Breast epithelium (tissue), 4 donors: ENCODE data around the gene LCP1. TPM values are rescaled to one million over a fixed set of nuclear protein-coding genes. Genes with fewer than 3 reads are reported as not detected.
A peak's percentile ranks its signal among the peaks of the same experiment; 100 is the strongest.

Experiments
- DNase-seq, 2 donors: peaks; one replicate each; pipeline ENCODE4 v3.0.0-alpha.2; 2019; ENCODE audit warnings: low spot score in 2 of 2
- H3K27ac ChIP-seq, 2 donors: fragments of 200-600 bp; sonication (generic) in 1 of 2; one replicate each; pipeline ENCODE4 v1.5.1; 2016 to 2019; ENCODE audit warnings: mild to moderate bottlenecking in 1 of 2
- H3K27me3 ChIP-seq, 2 donors: fragments of 200-600 bp; sonication (generic) in 1 of 2; one replicate each; pipeline versions ENCODE4 v1.5.1 to v1.6.0; 2017 to 2019; ENCODE audit warnings: control low read depth in 1 of 2, mild to moderate bottlenecking in 1 of 2
- H3K36me3 ChIP-seq: fragments of 200-600 bp; one replicate; pipeline ENCODE4 v1.5.1; 2019
- H3K4me1 ChIP-seq, 2 donors: fragments of 200-600 bp; sonication (generic); one replicate each; pipeline ENCODE4 v1.5.1; 2016 to 2019; ENCODE audit warnings: control low read depth in 1 of 2
- H3K4me3 ChIP-seq, 3 donors: fragments of 200-600 bp; sonication (generic); 1 replicate in 2 of 3; 2 replicates in 1 of 3; pipeline ENCODE4 v1.5.1; 2016 to 2019; ENCODE audit warnings: mild to moderate bottlenecking in 3 of 3, moderate library complexity in 2 of 3
- H3K9me3 ChIP-seq, 2 donors: fragments of 200-600 bp; sonication (generic) in 1 of 2; one replicate each; pipeline ENCODE4 v1.5.1; 2016 to 2019; ENCODE audit warnings: control low read depth in 1 of 2
- CTCF ChIP-seq, 3 donors: fragments of 450-650 bp; IDR thresholded peaks; one replicate each; pipeline ENCODE4 v1.5.1; 2016 to 2017; ENCODE audit warnings: antibody characterized with exemption in 3 of 3, mild to moderate bottlenecking in 3 of 3, moderate library complexity in 3 of 3
- POLR2A ChIP-seq: fragments of 450-650 bp; IDR thresholded peaks from one replicate; pipeline ENCODE4 v1.6.1; 2016; ENCODE audit warnings: antibody characterized with exemption, mild to moderate bottlenecking, moderate library complexity
- POLR2AphosphoS5 ChIP-seq, 3 donors: sonication (generic); formaldehyde crosslinking; IDR thresholded peaks; one replicate each; pipeline ENCODE4 v1.6.1; 2017; ENCODE audit warnings: antibody characterized with exemption in 3 of 3
- intact Hi-C: fragments of 100-400 bp; cut with DNase I; formaldehyde crosslinking; loops from one replicate; pipeline ENCODE4 v1.15.1; 2023; ENCODE audit warnings: low total_unique reads
- total RNA-seq, 3 donors: library from RNA; depleted of rRNA; stranded (reverse); fragments of >200 nt; gene quantifications; one replicate each; pipeline ENCODE4 v1.1.0, GENCODE V29; 2016

The LCP1 gene
- total RNA-seq, 3 donors from 2014 or later: 28.2 to 94.9 (median 61.3) TPM

- Histone ChIP-seq H3K27me3 (no peaks in the 10 kb centered on the region), H3K4me1 (peaks cover 0 to 5% of the 10 kb centered on the region in 2 donors), H3K27ac (peak overlapping the region; percentile 52 to 60), H3K9me3 (no peaks in the 10 kb centered on the region), H3K4me3 (no peak overlapping the region), H3K36me3 (no peaks in the 10 kb centered on the region)
- peak in 1 of 2 donors; percentile 67 for DNase-seq
- intact Hi-C loops: loop anchor here (10.0 kb wide), 1 partner anchor 1346 kb away; no protein-coding TSS in a partner anchor
- peak in 1 of 3 donors; percentile 14 for TF ChIP-seq POLR2AphosphoS5 (IDR thresholded peaks at IDR 0.05)
- TF ChIP-seq POLR2A: no peak
Measured at GRCh38 chr13:46121033-46121432, 60.9 kb downstream of the LCP1 start.

GRCh38 chr13:46119883-46120614, 61.9 kb downstream of the LCP1 start:
- peaks cover 0 to 5% of the 10 kb centered on the region in 2 donors for H3K4me1 ChIP-seq
- intact Hi-C loops: loop anchor here (10.0 kb wide), 1 partner anchor 1345 kb away; no protein-coding TSS in a partner anchor
- no peaks in the 10 kb centered on the region for H3K27me3 ChIP-seq
- H3K36me3 ChIP-seq: no peaks in the 10 kb centered on the region
- H3K4me3 ChIP-seq: no peak overlapping the region
- H3K27ac ChIP-seq: peak overlapping the region; percentile 52 to 55
- TF ChIP-seq POLR2A (no peak), CTCF (IDR thresholded peaks at IDR 0.05) (no peak)
- no peaks in the 10 kb centered on the region for H3K9me3 ChIP-seq
- no peak for DNase-seq

GRCh38 chr13:46116653-46117502, 65.1 kb downstream of the LCP1 start:
- Histone ChIP-seq H3K36me3 (no peaks in the 10 kb centered on the region), H3K9me3 (no peaks in the 10 kb centered on the region), H3K4me3 (no peak overlapping the region), H3K27me3 (no peaks in the 10 kb centered on the region), H3K4me1 (peaks cover 0 to 5% of the 10 kb centered on the region in 2 donors), H3K27ac (no peak overlapping the region)
- no peak for DNase-seq
- no peak for TF ChIP-seq POLR2A
- no peak for TF ChIP-seq CTCF (IDR thresholded peaks at IDR 0.05)
- TF ChIP-seq POLR2AphosphoS5 (IDR thresholded peaks at IDR 0.05): no peak
- intact Hi-C loops: no loop called here

GRCh38 chr13:46114613-46115012, 67.4 kb downstream of the LCP1 start:
- Histone ChIP-seq H3K4me3 (no peak overlapping the region), H3K27me3 (no peaks in the 10 kb centered on the region), H3K4me1 (no peaks in the 10 kb centered on the region), H3K36me3 (no peaks in the 10 kb centered on the region), H3K27ac (no peak overlapping the region), H3K9me3 (no peaks in the 10 kb centered on the region)
- no peak for TF ChIP-seq POLR2AphosphoS5 (IDR thresholded peaks at IDR 0.05)
- TF ChIP-seq CTCF (IDR thresholded peaks at IDR 0.05): no peak
- no peak for TF ChIP-seq POLR2A
- no peak for DNase-seq
- intact Hi-C loops: no loop called here

GRCh38 chr13:46113596-46113995, 68.4 kb downstream of the LCP1 start:
- no peak for DNase-seq
- Histone ChIP-seq H3K4me3 (no peak overlapping the region), H3K9me3 (no peaks in the 10 kb centered on the region), H3K27me3 (no peaks in the 10 kb centered on the region), H3K36me3 (no peaks in the 10 kb centered on the region), H3K4me1 (no peaks in the 10 kb centered on the region), H3K27ac (no peak overlapping the region)
- intact Hi-C loops: no loop called here
- TF ChIP-seq CTCF (IDR thresholded peaks at IDR 0.05) (no peak), POLR2AphosphoS5 (IDR thresholded peaks at IDR 0.05) (no peak)
